ENCODE results near the gene ABHD16B. TPM values are rescaled to one million over a fixed set of nuclear protein-coding genes. Genes with fewer than 3 reads are reported as not detected.

The ABHD16B gene
- total RNA-seq, 4 donors from 2014 or later: not detected

DNA sequence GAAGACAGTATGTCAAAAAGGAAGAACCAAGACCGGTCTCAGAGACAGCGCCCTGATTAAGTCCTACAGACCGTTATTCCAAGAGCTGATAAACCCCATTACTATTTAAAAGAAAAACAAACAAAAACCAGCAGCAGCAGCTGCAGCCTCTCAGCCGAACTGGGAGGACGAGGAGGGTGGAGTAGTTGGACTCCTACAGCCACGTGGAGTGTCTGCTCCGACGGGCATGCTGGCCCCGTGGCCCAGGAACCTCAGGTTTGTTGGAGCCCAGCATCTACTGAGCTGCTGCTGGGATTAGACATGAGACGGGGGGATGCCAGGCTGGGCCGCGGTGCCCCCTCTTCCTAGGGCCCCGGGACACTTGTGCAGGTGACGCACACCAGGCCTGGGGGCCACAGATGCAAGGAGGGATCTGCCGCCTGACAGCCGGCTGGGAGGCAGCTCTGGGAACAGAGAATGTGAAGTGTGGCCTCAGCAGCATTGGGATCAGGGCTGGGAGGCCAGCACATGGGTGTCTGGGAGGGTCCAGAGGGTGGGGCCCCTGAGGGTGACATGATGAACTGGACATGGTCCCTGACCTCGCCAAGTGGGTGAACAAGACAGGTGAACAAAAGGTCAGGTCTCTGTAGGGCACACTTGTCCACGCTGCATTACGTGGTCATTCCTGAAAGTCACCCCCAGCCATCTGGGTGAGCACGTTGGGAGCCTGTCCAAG lies 27.4 kb upstream of the ABHD16B start:
- H3K4me3 ChIP-seq (replicated peaks in 1 of 3): no peak overlapping the region
- peak overlapping the region in 2 of 3 donors; percentile 51 to 72 for H3K27ac ChIP-seq
- DNase-seq: no peak
- H3K36me3 ChIP-seq: no peaks in the 10 kb centered on the region
- intact Hi-C loops (cut with DNase I): no loop called here
- no peaks in the 10 kb centered on the region for H3K27me3 ChIP-seq
- peaks cover 37 to 54% of the 10 kb centered on the region in 2 donors for H3K4me1 ChIP-seq
- WGBS, 2 donors: 78 to 85% methylated on average over 14 to 15 of the region's 20 CpGs
- no peaks in the 10 kb centered on the region for H3K9me3 ChIP-seq
- TF ChIP-seq, protein P1, sequence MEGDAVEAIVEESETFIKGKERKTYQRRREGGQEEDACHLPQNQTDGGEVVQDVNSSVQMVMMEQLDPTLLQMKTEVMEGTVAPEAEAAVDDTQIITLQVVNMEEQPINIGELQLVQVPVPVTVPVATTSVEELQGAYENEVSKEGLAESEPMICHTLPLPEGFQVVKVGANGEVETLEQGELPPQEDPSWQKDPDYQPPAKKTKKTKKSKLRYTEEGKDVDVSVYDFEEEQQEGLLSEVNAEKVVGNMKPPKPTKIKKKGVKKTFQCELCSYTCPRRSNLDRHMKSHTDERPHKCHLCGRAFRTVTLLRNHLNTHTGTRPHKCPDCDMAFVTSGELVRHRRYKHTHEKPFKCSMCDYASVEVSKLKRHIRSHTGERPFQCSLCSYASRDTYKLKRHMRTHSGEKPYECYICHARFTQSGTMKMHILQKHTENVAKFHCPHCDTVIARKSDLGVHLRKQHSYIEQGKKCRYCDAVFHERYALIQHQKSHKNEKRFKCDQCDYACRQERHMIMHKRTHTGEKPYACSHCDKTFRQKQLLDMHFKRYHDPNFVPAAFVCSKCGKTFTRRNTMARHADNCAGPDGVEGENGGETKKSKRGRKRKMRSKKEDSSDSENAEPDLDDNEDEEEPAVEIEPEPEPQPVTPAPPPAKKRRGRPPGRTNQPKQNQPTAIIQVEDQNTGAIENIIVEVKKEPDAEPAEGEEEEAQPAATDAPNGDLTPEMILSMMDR (IDR thresholded peaks at IDR 0.05): no peak
- TF ChIP-seq POLR2A (IDR thresholded peaks at IDR 0.05): no peak

DNA sequence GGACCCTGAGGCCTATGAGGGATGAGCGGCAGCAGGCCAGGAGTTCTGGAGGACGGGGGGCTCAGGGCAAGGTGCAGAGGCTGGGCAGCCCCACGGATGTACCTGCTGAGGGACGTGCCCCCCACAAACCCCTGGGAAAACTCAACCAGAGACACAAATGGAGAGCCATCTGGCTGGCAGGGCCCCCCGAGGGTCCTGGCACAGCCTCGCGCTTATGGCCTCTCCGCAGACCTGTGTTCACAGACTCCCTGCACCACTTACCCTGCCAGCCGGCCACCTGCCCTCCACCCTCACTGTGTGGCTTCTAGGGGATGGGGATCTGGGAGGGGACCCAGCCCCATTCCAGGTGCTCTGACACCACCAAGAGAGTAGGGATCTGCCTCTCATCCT lies 26.8 kb upstream of the ABHD16B start:
- Histone ChIP-seq H3K36me3 (no peaks in the 10 kb centered on the region), H3K27me3 (no peaks in the 10 kb centered on the region), H3K27ac (peak overlapping the region; percentile 51 to 72 (median 60)), H3K4me1 (peaks cover 32 to 49% of the 10 kb centered on the region in 2 donors), H3K9me3 (no peaks in the 10 kb centered on the region), H3K4me3 (replicated peaks in 1 of 3) (no peak overlapping the region)
- no peak for TF ChIP-seq POLR2A (IDR thresholded peaks at IDR 0.05)
- TF ChIP-seq, protein P1 (IDR thresholded peaks at IDR 0.05): no peak
- no peak for DNase-seq
- intact Hi-C loops (cut with DNase I): no loop called here
- 85 to 100% methylated on average over 2 to 9 of the region's 9 CpGs for WGBS, 2 donors

DNA sequence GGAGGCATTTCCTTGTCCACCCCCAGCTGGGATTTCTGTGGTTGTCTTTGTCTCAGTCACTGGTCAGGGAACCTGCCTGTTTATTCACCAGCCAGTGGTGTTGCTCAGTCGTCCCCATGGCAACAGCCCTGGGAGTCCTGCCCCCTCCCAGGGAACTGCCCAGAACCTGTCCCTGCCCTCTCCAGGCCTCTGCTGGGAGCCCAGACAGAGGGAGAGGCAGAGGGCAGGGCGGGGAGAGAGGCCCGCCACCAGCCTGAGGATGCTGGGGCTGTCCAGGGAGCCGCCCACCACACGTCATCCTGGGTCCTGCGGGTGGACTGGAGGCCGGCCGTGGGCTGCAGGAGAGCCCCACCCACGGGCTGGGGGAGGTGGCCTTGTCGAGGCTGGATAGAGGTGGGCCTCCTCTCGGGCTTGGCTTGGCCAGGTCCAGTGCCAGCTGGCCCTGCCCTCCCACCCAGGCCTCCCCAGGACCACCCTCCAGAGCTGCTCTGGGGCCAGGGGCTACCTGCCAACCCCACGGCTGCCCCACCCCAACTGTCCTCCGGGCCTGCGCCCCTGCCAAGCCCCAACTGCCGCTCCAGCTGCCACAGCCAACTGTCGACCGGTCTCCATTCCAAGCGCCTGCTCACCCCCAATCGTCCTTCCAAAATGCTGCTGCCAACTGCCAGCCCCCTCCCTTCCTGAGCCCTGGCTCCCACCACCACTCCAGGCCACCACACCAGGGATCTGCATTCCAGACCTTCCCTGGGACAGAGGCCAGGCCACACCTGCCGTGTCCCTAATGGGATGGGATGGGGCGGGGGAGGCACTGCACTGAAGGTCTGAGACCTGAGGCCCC lies 26.1 kb upstream of the ABHD16B start:
- H3K36me3 ChIP-seq: no peaks in the 10 kb centered on the region
- H3K27ac ChIP-seq: peak overlapping the region; percentile 51 to 73 (median 72)
- no peaks in the 10 kb centered on the region for H3K27me3 ChIP-seq
- intact Hi-C loops (cut with DNase I): no loop called here
- TF ChIP-seq, protein P1 (IDR thresholded peaks at IDR 0.05): no peak
- no peak for TF ChIP-seq POLR2A (IDR thresholded peaks at IDR 0.05)
- peaks cover 30 to 47% of the 10 kb centered on the region in 2 donors for H3K4me1 ChIP-seq
- H3K4me3 ChIP-seq (replicated peaks in 1 of 3): no peak overlapping the region
- no peaks in the 10 kb centered on the region for H3K9me3 ChIP-seq
- 52% methylated on average over 10 to 11 of the region's 21 CpGs for WGBS, 2 donors
- DNase-seq: peak; percentile 98 to 99

DNA sequence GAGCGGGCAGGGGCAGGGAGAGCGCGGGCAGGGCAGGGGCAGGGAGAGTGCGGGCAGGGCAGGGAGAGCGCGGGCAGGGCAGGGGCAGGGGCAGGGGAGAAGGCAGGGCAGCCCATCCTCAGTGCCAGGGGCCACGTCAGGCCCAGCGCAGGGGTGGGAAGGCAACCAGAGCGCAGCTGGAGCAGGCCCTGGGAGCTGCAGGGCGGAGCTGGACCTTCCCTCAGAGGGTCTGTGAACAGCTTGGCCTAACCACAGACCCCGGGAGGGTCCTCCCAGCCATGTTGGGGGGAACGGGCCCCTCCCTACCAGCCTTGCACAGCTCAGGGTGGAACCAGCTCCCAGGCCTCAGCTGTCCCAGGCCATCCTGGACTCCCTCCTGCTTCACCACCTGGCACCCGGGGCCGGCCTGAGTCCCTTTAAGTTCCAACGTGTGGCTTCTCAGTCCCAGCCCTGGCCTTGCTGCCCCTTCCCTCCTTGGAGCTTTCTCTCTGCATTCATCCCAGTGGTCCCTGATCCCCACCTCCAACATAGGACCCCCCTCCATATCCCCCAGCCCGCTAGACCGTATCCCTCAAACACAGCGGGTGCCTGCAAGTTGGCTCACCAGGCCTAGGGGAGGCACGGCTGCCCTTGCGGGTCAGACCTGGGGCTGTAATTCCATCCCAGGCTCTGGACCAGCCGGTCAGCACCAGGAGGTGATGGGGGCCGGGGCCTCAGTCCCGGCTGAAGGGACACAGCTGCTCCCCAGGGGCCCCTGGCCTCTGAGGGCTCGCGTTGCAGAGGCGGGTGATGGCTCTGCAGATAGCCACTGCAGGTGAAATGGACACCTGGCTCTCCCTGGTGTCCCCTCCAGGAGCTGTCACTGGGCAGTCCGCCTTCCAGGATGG lies 24.6 kb upstream of the ABHD16B start:
- Histone ChIP-seq H3K27me3 (no peaks in the 10 kb centered on the region), H3K4me1 (peaks cover 35 to 53% of the 10 kb centered on the region in 2 donors), H3K36me3 (no peaks in the 10 kb centered on the region), H3K4me3 (replicated peaks in 1 of 3) (no peak overlapping the region), H3K27ac (peak overlapping the region; percentile 47 to 70 (median 51)), H3K9me3 (no peaks in the 10 kb centered on the region)
- TF ChIP-seq POLR2A (IDR thresholded peaks at IDR 0.05): no peak
- TF ChIP-seq, protein P1 (IDR thresholded peaks at IDR 0.05): no peak
- intact Hi-C loops (cut with DNase I): no loop called here
- 86 to 89% methylated on average over 20 to 26 of the region's 27 CpGs for WGBS, 2 donors
- DNase-seq: no peak
